NCI-H146 treated with DMSO at 0.1 percent for 48 hours (cell line): ENCODE measurements around the gene B4GALT2.
A peak's percentile ranks its signal among the peaks of the same experiment; 100 is the strongest.

ENCODE experiments used
- DNase-seq: peaks from one replicate; lab custom pipeline; 2025; ENCODE audit not compliant: unreplicated experiment; lab: John Stamatoyannopoulos, UW

The B4GALT2 gene

GRCh38 chr1:43978551-43979260 is at the start of gene B4GALT2:
TSS of gene B4GALT2 (plus strand) at chr1:43979210. CDS start at chr1:43981161, 1,951 bp downstream.
- no peak for DNase-seq

DNA sequence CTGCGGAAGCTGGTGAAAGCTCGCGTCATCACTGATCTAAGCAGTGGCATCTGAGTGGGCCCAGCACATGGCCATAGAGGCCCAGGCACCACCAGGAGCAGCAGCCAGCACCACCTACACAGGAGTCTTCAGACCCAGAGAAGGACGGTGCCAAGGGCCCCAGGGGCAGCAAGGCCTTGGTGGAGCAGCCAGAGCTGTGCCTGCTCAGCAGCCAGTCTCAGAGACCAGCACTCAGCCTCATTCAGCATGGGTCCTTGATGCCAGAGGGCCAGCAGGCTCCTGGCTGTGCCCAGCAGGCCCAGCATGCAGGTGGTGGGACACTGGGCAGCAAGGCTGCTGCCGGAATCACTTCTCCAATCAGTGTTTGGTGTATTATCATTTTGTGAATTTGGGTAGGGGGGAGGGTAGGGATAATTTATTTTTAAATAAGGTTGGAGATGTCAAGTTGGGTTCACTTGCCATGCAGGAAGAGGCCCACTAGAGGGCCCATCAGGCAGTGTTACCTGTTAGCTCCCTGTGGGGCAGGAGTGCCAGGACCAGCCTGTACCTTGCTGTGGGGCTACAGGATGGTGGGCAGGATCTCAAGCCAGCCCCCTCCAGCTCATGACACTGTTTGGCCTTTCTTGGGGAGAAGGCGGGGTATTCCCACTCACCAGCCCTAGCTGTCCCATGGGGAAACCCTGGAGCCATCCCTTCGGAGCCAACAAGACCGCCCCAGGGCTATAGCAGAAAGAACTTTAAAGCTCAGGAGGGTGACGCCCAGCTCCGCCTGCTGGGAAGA is 48.7 kb upstream of the B4GALT2 start:
- DNase-seq, result no peak

- no peak for DNase-seq
Measured at GRCh38 chr1:43930949-43931275, 48.1 kb upstream of the B4GALT2 start.

DNA sequence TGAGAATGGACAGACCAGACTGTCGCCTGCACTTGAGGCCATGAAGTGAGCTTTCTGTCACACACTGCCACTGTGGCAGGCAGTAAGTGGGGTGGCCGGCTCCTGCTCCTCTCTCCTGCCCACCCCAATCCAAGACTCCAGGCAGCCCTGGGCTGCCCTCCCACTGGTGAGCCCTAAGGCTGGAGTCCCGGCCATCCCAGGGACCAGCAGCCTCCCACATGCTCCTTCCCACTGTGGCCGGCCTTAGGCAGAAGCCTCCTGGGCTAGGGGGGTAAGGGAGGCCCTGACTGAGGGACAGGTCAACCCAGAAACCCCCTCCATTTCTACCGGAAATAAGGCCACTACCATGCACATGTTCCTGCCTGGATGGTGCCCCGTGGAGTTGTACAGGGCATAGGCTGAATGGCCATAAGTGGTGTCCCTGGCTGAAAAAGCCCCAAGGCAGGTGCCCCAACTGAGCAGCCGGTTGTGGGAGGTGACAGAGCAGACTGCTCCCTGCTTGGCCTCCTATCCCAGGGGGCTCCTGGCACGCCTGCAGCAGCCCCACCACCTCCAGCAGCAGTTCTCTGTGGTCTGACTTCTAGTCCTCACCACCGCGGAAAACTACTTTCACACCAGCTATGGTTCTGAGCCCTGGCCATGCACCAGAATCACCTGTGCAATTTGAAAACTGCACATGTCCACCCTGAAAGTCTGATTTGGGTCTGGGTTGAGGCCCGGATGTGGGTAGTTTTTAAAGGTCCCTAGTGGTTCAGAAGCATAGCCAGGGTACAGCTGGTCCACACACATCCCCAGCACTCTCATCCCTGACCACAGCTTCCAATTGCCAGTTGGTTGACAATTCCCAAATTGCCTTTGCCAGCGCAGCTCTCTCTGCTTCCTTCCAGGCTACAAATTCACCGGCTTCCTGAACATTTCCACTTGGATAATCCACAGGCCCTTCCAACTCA is 47.0 kb upstream of the B4GALT2 start:
- no peak for DNase-seq

DNA sequence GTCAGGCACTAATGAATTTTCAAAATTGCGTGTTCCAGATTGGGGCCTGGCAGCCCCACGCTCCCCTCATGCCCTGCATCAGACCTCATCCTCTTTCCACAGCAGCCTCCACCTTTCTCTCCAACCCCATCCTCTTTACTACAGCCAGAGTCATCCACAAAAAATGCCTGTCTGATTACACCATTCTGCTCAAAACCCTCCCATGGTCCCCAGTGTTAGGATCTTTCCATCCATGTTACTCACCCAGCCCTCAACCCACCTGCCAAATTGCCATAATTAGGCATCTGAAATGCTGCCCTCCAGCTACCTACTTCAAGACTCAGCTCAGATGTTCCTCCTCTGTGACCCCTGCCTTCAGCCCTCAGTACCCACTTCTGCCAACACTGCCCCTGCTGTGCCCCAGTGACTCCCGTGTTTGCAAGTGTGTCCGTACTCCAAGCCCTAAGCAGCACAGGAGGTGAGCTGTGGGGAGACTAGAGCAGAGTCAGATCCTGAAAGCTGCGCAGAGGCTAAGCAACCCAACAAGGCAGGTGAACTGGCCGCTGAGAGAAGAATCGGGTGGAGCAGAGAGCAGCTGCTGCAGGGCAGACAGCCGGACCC is 46.1 kb upstream of the B4GALT2 start:
- peak; percentile 33 for DNase-seq

- peak; percentile 26 for DNase-seq
Measured at GRCh38 chr1:43933386-43934100, 45.5 kb upstream of the B4GALT2 start, which contains the start of gene ARTN. TSS of gene ARTN (plus strand) at chr1:43933801. CDS start at chr1:43935657, 1,856 bp downstream.

DNA sequence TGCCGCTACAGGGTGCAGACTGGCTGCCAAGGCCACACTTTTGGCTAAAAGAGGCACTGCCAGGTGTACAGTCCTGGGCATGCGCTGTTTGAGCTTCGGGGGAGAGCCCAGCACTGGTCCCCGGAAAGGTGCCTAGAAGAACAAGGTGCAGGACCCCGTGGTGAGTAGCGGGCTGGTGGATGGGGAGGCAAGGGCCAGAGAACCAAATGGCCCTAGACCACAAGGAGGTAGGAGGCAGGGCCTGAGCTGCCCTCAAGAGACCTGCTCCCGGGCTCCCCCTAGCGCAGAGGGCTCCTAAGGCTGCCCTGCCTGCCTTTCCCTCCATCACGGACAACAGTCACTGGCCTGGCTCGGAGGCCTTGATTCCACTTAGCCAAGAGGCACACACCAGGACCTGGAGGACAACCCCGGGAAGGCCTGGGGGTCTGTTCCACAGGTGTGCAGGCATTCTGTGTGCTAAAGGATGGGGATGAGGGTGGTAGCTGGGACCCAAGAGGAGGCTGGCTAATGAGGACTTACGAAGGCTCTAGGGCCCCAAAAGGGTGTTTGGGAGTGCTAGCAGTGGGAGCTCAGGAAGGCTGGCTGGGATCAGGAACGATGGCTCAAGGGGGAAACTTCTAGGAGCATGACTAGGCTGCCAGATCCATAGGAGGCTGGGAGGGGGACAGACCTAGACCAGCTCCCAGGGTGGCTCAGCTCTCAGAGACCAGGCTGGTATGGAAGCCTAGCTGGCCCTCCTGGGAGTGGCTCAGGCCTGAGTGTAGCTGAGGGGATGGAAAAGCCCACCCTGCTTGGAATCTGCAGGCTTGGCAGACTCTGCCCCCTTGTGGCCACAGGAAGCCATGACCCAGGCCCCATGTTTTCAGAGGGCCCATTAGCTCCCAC is 44.7 kb upstream of the B4GALT2 start:
- peak; percentile 23 for DNase-seq

DNA sequence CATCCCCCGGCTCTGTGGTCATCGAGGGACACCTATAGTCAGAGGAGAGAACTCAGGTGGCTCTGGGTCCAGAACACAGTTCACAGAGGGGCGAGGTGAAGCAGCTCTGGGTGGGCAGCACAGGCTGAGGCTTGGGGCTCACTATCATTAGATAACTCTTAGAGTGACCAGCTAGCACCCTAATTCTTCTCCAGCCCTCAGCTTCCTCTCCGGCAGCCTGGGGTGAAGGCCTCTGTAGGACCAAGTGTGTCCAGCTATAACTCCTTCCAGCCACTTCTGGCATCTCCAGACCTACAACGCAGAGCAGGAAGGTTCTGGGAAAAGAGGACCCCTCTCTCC is 44.1 kb upstream of the B4GALT2 start:
- no peak for DNase-seq

GRCh38 chr1:43935711-43936427 is 43.1 kb upstream of the B4GALT2 start:
- peak; percentile 8 for DNase-seq

DNA sequence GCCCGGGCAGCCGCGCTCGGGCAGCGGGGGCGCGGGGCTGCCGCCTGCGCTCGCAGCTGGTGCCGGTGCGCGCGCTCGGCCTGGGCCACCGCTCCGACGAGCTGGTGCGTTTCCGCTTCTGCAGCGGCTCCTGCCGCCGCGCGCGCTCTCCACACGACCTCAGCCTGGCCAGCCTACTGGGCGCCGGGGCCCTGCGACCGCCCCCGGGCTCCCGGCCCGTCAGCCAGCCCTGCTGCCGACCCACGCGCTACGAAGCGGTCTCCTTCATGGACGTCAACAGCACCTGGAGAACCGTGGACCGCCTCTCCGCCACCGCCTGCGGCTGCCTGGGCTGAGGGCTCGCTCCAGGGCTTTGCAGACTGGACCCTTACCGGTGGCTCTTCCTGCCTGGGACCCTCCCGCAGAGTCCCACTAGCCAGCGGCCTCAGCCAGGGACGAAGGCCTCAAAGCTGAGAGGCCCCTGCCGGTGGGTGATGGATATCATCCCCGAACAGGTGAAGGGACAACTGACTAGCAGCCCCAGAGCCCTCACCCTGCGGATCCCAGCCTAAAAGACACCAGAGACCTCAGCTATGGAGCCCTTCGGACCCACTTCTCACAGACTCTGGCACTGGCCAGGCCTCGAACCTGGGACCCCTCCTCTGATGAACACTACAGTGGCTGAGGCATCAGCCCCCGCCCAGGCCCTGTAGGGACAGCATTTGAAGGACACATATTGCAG is 42.4 kb upstream of the B4GALT2 start:
- peak; percentile 4 for DNase-seq

GRCh38 chr1:43937179-43937865 is 41.7 kb upstream of the B4GALT2 start:
- no peak for DNase-seq

DNA sequence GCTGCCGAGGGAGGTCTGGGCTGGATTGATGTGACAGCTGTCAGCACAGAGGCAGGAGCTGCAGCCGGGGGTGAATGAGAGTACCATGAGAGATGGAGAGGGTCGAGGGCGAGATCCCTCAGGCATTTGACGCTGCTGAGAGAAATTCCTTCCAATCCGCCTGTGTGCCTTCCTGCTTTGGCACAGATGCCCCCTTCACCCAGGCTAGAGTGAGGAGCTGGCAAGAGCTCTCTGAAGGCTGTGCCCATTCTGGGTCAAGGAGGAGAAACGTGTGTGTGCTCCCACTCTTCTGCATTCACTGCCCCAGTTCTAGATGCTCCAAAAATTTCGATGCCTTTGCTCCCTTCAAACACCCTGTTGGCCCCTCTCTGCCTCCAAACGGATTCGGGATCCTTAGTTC is 40.6 kb upstream of the B4GALT2 start:
- no peak for DNase-seq

DNA sequence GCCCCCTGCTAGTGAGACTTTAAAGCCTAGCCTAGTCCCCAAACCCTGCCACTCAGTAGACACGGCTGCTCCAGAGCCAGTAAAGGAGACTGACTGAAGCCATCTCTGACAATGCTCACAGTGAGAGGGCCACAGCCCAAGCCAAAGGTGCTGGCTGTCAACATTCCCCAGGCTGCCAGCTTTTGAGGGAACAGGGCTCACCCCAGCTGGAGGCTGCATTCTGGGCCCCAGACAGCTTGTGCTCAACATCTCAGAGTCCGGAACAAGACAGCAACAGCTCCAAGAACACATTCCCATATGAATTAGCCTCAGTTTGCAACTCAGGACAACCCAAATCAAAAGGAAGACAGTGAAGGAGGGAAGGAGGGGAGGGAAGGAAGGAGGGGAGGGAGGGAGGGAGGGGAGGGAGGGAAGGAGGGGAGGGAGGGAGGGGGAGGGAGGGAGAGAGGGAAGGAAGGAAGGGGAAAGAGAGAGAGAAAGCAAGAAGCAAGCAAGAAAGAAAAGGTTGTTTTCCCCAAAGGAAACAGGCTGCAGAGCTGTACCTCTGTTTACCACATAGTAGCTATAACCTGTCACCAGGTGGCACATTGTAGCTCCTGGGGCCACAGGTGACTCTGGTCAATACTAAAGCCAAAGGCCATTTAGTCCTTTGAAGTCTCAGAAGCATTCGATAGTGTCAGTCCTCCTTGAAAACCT is 40.0 kb upstream of the B4GALT2 start:
- no peak for DNase-seq

- no peak for DNase-seq
Measured at GRCh38 chr1:43942411-43942810, 36.6 kb upstream of the B4GALT2 start.

DNA sequence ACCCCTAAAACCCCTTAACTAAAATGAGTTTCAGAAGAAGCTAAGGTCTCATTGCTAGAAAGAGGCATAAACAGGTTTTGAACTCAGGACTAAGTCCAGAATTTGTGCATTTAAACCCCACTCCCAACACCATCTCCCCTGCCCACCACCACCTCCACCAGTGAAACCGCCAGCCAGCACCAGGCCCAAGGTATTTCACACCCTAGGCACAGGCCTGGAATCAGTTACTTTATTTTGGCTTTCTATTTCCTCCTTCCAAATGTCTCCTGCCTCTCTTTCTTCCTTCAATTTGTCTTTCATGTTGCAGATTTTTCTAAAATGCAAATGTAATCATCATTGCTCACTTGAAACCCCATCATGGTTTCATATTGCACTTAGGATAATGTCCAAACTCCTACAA is 34.1 kb upstream of the B4GALT2 start:
- no peak for DNase-seq

DNA sequence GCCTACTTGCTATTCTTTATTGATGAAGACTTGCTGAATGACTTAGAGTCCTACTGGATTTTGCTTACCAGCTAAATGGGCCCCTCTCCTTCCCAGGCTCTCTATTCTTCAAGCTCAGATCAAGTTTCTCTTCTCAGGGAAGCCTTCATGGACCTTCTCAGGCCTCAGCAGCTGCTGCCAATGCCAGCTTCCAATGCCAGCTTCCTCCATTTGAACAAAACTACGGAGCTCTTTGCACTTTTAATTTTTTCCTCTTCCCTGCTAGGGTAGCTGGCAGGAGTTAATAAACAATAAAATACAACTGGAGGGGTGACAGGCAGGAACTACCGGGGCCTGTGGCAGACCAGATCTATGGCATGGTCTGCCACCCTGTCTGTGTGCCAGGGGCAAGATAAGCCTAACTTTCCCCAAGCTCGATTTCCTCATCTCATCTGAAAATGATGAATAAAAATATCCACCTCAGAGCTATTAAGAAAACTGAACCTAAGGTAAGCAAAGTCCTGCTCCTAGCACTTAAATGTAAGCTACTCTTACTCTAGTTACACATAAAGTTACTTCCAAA is 33.3 kb upstream of the B4GALT2 start:
- no peak for DNase-seq
